IMR-90 (cell line): ENCODE measurements around the gene KLC1. TPM values are rescaled to one million over a fixed set of nuclear protein-coding genes. Genes with fewer than 3 reads are reported as not detected.

ENCODE experiments used
- ATAC-seq: fragments of 200-7000 bp; cut with Tn5 transposase; 2 replicates; pipeline ENCODE4 v1.9.1; 2020; ENCODE audit warnings: low read depth, mild to moderate bottlenecking, moderate library complexity
- BruUV-seq: library from RNA; stranded (reverse); fragments of 400-500 nt; replicated peaks from 2 replicates; lab custom pipeline; 2021; lab: Mats Ljungman, UMichigan
- CTCF ChIA-PET: fragments of 300-600 bp; formaldehyde crosslinking; extraction: SDS; loops from one replicate; lab custom pipeline; 2021; ENCODE audit warnings: antibody characterized with exemption; lab: Yijun Ruan, JAX
- POLR2A ChIA-PET: fragments of 300-600 bp; sonication (Branson Sonifier 250); formaldehyde crosslinking; loops from one replicate; lab custom pipeline; 2022; ENCODE audit warnings: antibody characterized with exemption; ENCODE audit not compliant: unreplicated experiment; lab: Charles Lee
- DNase-seq: peaks from one replicate; pipeline ENCODE4 v3.0.0; 2013
- H2AFZ ChIP-seq: replicated peaks from 2 replicates; pipeline ENCODE3; 2013; ENCODE audit warnings: low read length, mild to moderate bottlenecking; ENCODE audit not compliant: poor library complexity
- H2AK5ac ChIP-seq: 2 replicates; pipeline ENCODE4 v1.6.1; 2013; ENCODE audit warnings: low read depth, low read length, inconsistent platforms
- H2AK9ac ChIP-seq: replicated peaks from 2 replicates; pipeline ENCODE3; 2013; ENCODE audit warnings: mild to moderate bottlenecking, low read depth, low read length, moderate library complexity; ENCODE audit not compliant: poor library complexity
- H2BK120ac ChIP-seq: 2 replicates; pipeline ENCODE4 v1.6.1; 2013; ENCODE audit warnings: low read depth, low read length, inconsistent platforms
- H2BK15ac ChIP-seq: 3 replicates; pipeline ENCODE4 v1.6.1; 2013; ENCODE audit warnings: low read depth, low read length, inconsistent platforms
- H2BK20ac ChIP-seq: 2 replicates; pipeline ENCODE4 v1.6.1; 2013; ENCODE audit warnings: low read depth, mild to moderate bottlenecking, inconsistent platforms, low read length, moderate library complexity
- H2BK5ac ChIP-seq: 2 replicates; pipeline ENCODE4 v1.6.1; 2013; ENCODE audit warnings: mild to moderate bottlenecking, low read depth, low read length, inconsistent platforms; ENCODE audit not compliant: poor library complexity, severe bottlenecking
- H3K14ac ChIP-seq: replicated peaks from 2 replicates; pipeline ENCODE4 v1.6.1; 2013; ENCODE audit warnings: low read depth, low read length, inconsistent platforms
- H3K18ac ChIP-seq: 2 replicates; pipeline ENCODE4 v1.6.1; 2013; ENCODE audit warnings: low read depth, low read length, control low read depth
- H3K23ac ChIP-seq: 2 replicates; pipeline ENCODE4 v1.6.1; 2013; ENCODE audit warnings: low read depth, low read length, inconsistent platforms
- H3K27ac ChIP-seq: 2 replicates; pipeline ENCODE4 v1.5.1; 2013; ENCODE audit warnings: mild to moderate bottlenecking, control low read depth, low read length; ENCODE audit not compliant: insufficient read depth
- H3K27me3 ChIP-seq: 2 replicates; pipeline ENCODE4 v1.6.1; 2013; ENCODE audit warnings: low read length; ENCODE audit not compliant: control insufficient read depth, insufficient read depth
- H3K36me3 ChIP-seq: 2 replicates; pipeline ENCODE4 v1.6.1; 2013; ENCODE audit warnings: low read length, mixed read lengths; ENCODE audit not compliant: control insufficient read depth, insufficient read depth
- H3K4ac ChIP-seq: 2 replicates; pipeline ENCODE4 v1.6.1; 2013; ENCODE audit warnings: low read depth, low read length, inconsistent platforms
- H3K4me1 ChIP-seq: 2 replicates; pipeline ENCODE4 v1.6.1; 2013; ENCODE audit warnings: low read length, mixed read lengths; ENCODE audit not compliant: control insufficient read depth, insufficient read depth
- H3K4me2 ChIP-seq: 2 replicates; pipeline ENCODE4 v1.6.1; 2013; ENCODE audit warnings: low read depth, mild to moderate bottlenecking, control low read depth, low read length, moderate library complexity
- H3K4me3 ChIP-seq: 2 replicates; pipeline ENCODE4 v1.5.1; 2013; ENCODE audit warnings: low read depth, mild to moderate bottlenecking, control low read depth, low read length, moderate library complexity; ENCODE audit not compliant: insufficient read depth
- H3K56ac ChIP-seq: 2 replicates; pipeline ENCODE4 v1.6.1; 2013; ENCODE audit warnings: low read length, inconsistent platforms; ENCODE audit not compliant: insufficient read depth; ENCODE audit errors: extremely low read depth
- H3K79me1 ChIP-seq, 2 experiments: 2 replicates each; pipeline ENCODE4 v1.6.1; 2013; ENCODE audit warnings: low read length in 2 of 2, inconsistent platforms in 1 of 2, low read depth in 1 of 2
- H3K9ac ChIP-seq: 2 replicates; pipeline ENCODE4 v1.6.1; 2013; ENCODE audit warnings: low read depth, low read length, control low read depth
- H3K9me1 ChIP-seq: 2 replicates; pipeline ENCODE4 v1.6.1; 2013; ENCODE audit warnings: low read length, inconsistent platforms; ENCODE audit not compliant: insufficient read depth
- H3K9me3 ChIP-seq: 2 replicates; pipeline ENCODE4 v1.6.1; 2013; ENCODE audit warnings: low read length; ENCODE audit not compliant: control insufficient read depth, insufficient read depth
- H4K20me1 ChIP-seq: 2 replicates; pipeline ENCODE4 v1.6.1; 2013; ENCODE audit warnings: low read length, inconsistent platforms; ENCODE audit not compliant: insufficient read depth
- H4K5ac ChIP-seq: 2 replicates; pipeline ENCODE4 v1.6.1; 2013; ENCODE audit warnings: mild to moderate bottlenecking, low read depth, low read length, control low read depth
- H4K8ac ChIP-seq, 2 experiments: 2 replicates each; pipeline ENCODE4 v1.6.1; 2013; ENCODE audit warnings: low read depth in 2 of 2, low read length in 2 of 2, control low read depth in 1 of 2, inconsistent platforms in 1 of 2
- H4K91ac ChIP-seq: 2 replicates; pipeline ENCODE4 v1.6.1; 2013; ENCODE audit warnings: low read depth, low read length, inconsistent platforms; ENCODE audit not compliant: insufficient read depth
- BHLHE40 ChIP-seq: fragments of 150-350 bp; IDR thresholded peaks from 2 replicates; pipeline ENCODE4 v1.6.1; 2016; ENCODE audit warnings: mild to moderate bottlenecking, low read depth, low read length
- CEBPB ChIP-seq: IDR thresholded peaks from 2 replicates; pipeline ENCODE4 v1.6.1; 2012; ENCODE audit warnings: low read depth, low read length, improper control_type of control experiment
- NFE2L2 ChIP-seq: fragments of 150-350 bp; IDR thresholded peaks from 2 replicates; pipeline ENCODE4 v1.6.1; 2016; ENCODE audit warnings: low read depth, mild to moderate bottlenecking, low read length
- WGBS, 2 experiments: methylation state at CpG; one replicate each; pipeline versions ENCODE4 v1.1.5 to v1.1.7; 2013; ENCODE audit warnings: missing lambda C conversion rate in 2 of 2; ENCODE audit not compliant: insufficient read length in 1 of 2; ENCODE audit errors: extremely low coverage in 2 of 2; 5-methylcytosine and 5-hydroxymethylcytosine counted together
- dilution Hi-C: fragments of 300-500 bp; cut with HindIII; formaldehyde crosslinking; loops from one replicate; pipeline ENCODE4 v1.14.3; 2018; ENCODE audit warnings: low sequenced_read_pairs; ENCODE audit not compliant: unreplicated experiment
- in situ Hi-C: fragments of 300-500 bp; cut with MboI; formaldehyde crosslinking; loops from 3 replicates; pipeline ENCODE4 v1.14.3; 2019; ENCODE audit warnings: low sequenced_read_pairs, inconsistent platforms, mixed read lengths
- intact Hi-C: fragments of 100-400 bp; cut with micrococcal nuclease; formaldehyde crosslinking; loops from 2 replicates; pipeline ENCODE4 v1.10.0; 2022
- polyA plus RNA-seq, 3 experiments: library from polyadenylated mRNA; depleted of rRNA; stranded (reverse); fragments of >200 nt; gene quantifications; 2 replicates each; pipeline ENCODE4 v1.2.3, GENCODE V29; 2012; ENCODE audit warnings: low replicate concordance in 1 of 3
- total RNA-seq: library from RNA; depleted of rRNA; stranded (reverse); fragments of >200 nt; gene quantifications from 2 replicates; pipeline ENCODE4 v1.2.3, GENCODE V29; 2012

Gene KLC1
- total and polyA plus RNA-seq, 2 of the 4 experiments (the other 2 are of a cell fraction): 101 to 157 TPM

- Histone ChIP-seq H3K27me3 (no peaks in the 10 kb centered on the region), H3K56ac (no peak overlapping the region), H2BK20ac (no peak overlapping the region; the same call in 1 of the 2 replicates), H3K4ac (peak overlapping the region; percentile 49), H4K91ac (peak overlapping the region; percentile 60), H3K4me3 (no peak overlapping the region), H3K9me1 (peaks cover 26% of the 10 kb centered on the region), H2AK9ac (peak overlapping the region; percentile 17), H4K8ac (peak overlapping the region in 1 of 2 experiments; percentile 61; a peak in 1 of 4 replicates), H2AK5ac (peak overlapping the region; percentile 11; the same call in 1 of the 2 replicates), H4K5ac (0 out of 2 replicates have a peak overlapping the region, but pooled peaks have one; percentile 45), H3K9ac (no peak overlapping the region), H2BK120ac (peak overlapping the region; percentile 73; the same call in 1 of the 2 replicates), H3K27ac (peak overlapping the region; percentile 38; the same call in 1 of the 2 replicates), H3K36me3 (peaks cover 52% of the 10 kb centered on the region), H3K4me1 (peaks cover 31% of the 10 kb centered on the region), H4K20me1 (peaks cover 57% of the 10 kb centered on the region), H3K14ac (peak overlapping the region; percentile 77), H3K18ac (peak overlapping the region; percentile 14), H3K4me2 (no peak overlapping the region), H2AFZ (peak overlapping the region; percentile 34), H2BK15ac (no peak overlapping the region), H2BK5ac (peak overlapping the region; percentile 65), H3K23ac (peak overlapping the region; percentile 58), H3K79me1 (peaks cover 30 to 77% of the 10 kb centered on the region in 2 experiments), H3K9me3 (no peaks in the 10 kb centered on the region)
- BruUV-seq: no TSS peak
- 57% methylated on average over 1 of the region's 4 CpGs; no CpG with 5 or more reads in 1 of the 2 experiments for WGBS, 2 experiments
- peak; percentile 41 for DNase-seq
- in situ Hi-C loops (no loop called here), dilution Hi-C loops (no loop called here), intact Hi-C loops (no loop called here)
- ChIA-PET POLR2A (interaction anchor here (0.5 to 0.6 kb wide), 2 partner anchors 20 to 28 kb away, joined by 3 to 4 read pairs; no protein-coding TSS in a partner anchor), CTCF (interaction anchor here (1.1 kb wide), 1 partner anchor 80 kb away, joined by 3 read pairs; no protein-coding TSS in a partner anchor)
- TF ChIP-seq BHLHE40: no peak
- TF ChIP-seq NFE2L2: no peak
- TF ChIP-seq CEBPB: peak; percentile 91
- peak; percentile 19 for ATAC-seq
Observed at GRCh38 chr14:103656031-103656755, 27.2 kb downstream of the KLC1 start.
